ENCODE data around the gene XXYLT1. TPM values are rescaled to one million over a fixed set of nuclear protein-coding genes. Genes with fewer than 3 reads are reported as not detected.

Gene XXYLT1
- total and polyA plus RNA-seq, 7 donors: 2.5 to 13.8 (median 11.1) TPM

DNA sequence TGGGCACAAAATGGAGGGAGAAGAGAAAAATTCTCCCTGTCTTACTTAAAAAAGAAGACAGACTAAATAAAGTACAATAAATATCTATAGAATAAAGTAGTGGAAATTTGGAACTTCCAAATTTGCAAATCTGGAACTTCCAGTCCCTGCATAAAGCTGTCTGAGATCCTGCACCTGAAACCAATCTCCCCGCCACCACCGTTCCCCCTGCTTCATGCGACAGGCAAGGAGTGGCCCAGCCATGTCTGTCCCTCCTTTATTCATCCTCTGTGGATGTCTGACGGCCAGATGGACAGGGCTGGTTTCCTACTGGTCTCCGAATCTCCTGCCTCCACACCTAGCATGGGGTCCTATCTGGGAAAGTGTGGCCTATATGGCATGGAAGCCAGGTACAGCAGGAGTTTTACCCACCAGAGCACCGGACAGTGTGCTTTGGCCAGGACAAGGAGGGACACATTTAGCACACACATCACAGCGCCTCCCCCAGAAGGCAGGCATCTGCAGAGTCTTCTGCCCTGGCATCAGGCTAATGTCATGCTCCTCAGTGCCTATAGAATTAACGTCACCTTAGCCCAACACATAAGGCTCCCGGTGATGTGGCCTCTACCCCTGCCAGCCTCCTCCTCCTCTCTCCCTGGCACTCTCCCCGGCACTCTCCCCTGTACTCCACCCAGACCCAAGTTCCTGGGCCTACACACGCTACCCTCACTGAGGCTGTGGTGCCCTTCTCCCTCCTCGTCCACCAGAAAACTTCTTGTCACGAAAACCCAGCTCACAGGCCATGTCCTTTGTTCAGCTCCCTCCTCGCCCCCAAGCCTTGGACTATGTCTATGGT lies 170.8 kb downstream of the XXYLT1 start:
- no peak for TF ChIP-seq POLR2AphosphoS5 (IDR thresholded peaks at IDR 0.05)
- TF ChIP-seq, protein P1, sequence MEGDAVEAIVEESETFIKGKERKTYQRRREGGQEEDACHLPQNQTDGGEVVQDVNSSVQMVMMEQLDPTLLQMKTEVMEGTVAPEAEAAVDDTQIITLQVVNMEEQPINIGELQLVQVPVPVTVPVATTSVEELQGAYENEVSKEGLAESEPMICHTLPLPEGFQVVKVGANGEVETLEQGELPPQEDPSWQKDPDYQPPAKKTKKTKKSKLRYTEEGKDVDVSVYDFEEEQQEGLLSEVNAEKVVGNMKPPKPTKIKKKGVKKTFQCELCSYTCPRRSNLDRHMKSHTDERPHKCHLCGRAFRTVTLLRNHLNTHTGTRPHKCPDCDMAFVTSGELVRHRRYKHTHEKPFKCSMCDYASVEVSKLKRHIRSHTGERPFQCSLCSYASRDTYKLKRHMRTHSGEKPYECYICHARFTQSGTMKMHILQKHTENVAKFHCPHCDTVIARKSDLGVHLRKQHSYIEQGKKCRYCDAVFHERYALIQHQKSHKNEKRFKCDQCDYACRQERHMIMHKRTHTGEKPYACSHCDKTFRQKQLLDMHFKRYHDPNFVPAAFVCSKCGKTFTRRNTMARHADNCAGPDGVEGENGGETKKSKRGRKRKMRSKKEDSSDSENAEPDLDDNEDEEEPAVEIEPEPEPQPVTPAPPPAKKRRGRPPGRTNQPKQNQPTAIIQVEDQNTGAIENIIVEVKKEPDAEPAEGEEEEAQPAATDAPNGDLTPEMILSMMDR (IDR thresholded peaks at IDR 0.05): no peak
- no peak for TF ChIP-seq EP300 (IDR thresholded peaks at IDR 0.05)
- no peak for TF ChIP-seq POLR2A (IDR thresholded peaks at IDR 0.05)
- Histone ChIP-seq H3K4me3 (no peak overlapping the region), H3K27me3 (no peaks in the 10 kb centered on the region), H3K9me3 (no peaks in the 10 kb centered on the region), H3K36me3 (no peaks in the 10 kb centered on the region), H3K27ac (no peak overlapping the region), H3K4me1 (peaks cover 0 to 13% (median 6%) of the 10 kb centered on the region in 4 donors)
- 92 to 93% methylated on average over 14 of the region's 14 CpGs for WGBS, 2 donors
- intact Hi-C loops (cut with DNase I): loop anchor here (5.0 kb wide), 2 partner anchors 98 to 328 kb away; no protein-coding TSS in a partner anchor
- DNase-seq: no peak

DNA sequence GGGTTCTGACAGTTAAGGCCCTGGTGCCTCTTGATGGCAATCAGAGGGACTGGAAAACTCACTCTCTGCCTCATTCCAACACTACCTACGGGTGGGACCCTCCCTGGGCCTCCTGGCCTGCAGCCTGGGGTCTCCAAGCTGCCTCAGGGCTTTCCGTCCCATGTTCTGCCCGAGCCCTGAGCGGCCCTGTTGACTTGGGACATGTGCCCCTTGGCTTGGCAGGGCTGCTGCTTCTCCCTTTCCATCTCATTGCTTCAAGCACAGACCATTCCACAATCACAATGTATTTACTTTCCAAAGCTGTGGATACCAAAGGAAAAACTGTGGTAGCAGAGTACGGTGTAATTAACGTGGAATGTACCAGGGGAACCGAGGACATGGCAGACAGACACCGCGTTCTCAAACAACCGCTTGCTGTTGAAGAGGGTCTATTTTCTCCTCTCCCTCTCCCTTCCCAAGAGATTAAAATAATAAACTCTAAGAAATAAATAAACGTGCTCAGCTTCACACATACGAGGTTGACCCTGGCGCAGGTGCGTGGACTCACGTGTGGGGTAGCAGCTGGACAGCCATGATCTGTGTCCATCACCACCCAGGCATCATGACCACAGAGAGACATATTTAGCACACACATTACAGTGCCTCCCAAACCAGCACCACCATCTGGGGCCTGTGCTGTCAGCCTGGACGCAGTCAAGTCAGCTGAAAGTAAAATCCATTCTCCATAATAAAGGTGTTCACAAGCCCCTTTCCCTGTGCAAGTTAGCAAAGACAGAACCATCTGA lies 172.0 kb downstream of the XXYLT1 start:
- Histone ChIP-seq H3K4me1 (peaks cover 0 to 13% (median 6%) of the 10 kb centered on the region in 4 donors), H3K27me3 (no peaks in the 10 kb centered on the region), H3K27ac (no peak overlapping the region), H3K36me3 (no peaks in the 10 kb centered on the region), H3K4me3 (no peak overlapping the region), H3K9me3 (no peaks in the 10 kb centered on the region)
- no peak for DNase-seq
- TF ChIP-seq EP300 (IDR thresholded peaks at IDR 0.05) (no peak), POLR2AphosphoS5 (IDR thresholded peaks at IDR 0.05) (no peak), POLR2A (IDR thresholded peaks at IDR 0.05) (no peak)
- TF ChIP-seq, protein P1 (IDR thresholded peaks at IDR 0.05): no peak
- 91 to 95% methylated on average over 16 of the region's 16 CpGs for WGBS, 2 donors
- intact Hi-C loops (cut with DNase I): no loop called here

DNA sequence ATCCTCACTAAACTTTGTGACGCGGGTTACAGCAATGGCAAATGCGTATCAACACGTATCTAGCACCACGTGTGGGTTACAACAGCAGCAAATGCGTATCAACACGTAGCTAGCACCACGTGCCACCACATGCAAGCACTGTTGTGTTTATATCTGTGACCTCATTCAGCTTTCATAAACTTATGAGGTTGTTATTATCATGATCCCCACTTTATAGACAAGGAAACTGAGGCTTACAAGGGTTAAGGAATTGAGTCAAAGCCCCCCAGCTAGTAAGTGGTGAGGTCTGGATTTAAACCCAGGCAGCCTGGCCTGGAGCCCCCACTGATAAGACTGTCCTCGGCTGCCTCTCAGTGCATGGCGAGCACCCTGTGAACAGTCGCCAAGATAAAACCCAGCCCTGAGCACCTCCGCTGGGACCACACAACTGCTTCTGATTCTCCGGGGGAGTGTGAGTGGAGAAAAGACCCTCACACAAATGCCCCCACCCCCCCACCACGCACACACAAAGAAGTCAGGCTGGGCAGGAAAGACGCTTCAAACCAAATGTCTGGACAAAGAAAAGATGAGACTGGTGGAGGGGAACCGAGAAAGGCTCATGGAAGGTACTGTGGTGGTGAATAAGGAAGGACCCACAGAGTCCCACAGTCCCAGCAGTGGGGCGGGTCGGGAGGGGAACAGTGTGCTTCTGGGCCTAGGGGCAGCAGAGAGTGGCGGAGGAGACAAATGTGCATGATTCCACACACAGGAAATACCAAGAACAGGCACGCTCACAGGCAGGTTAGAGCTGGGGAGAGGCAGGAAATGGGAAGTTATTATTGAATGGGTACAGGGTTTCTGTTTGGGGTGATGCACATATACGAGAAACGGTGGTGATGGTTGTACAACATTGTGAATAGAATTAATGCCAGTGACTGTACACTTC lies 173.4 kb downstream of the XXYLT1 start:
- intact Hi-C loops (cut with DNase I): no loop called here
- Histone ChIP-seq H3K9me3 (no peaks in the 10 kb centered on the region), H3K36me3 (no peaks in the 10 kb centered on the region), H3K4me1 (peaks cover 0 to 7% (median 0%) of the 10 kb centered on the region in 4 donors), H3K27me3 (no peaks in the 10 kb centered on the region), H3K27ac (no peak overlapping the region), H3K4me3 (no peak overlapping the region)
- no peak for DNase-seq
- TF ChIP-seq POLR2AphosphoS5 (IDR thresholded peaks at IDR 0.05): no peak
- no peak for TF ChIP-seq EP300 (IDR thresholded peaks at IDR 0.05)
- TF ChIP-seq, protein P1 (IDR thresholded peaks at IDR 0.05): no peak
- TF ChIP-seq POLR2A (IDR thresholded peaks at IDR 0.05): no peak
- 81 to 84% methylated on average over 22 of the region's 22 CpGs for WGBS, 2 donors

DNA sequence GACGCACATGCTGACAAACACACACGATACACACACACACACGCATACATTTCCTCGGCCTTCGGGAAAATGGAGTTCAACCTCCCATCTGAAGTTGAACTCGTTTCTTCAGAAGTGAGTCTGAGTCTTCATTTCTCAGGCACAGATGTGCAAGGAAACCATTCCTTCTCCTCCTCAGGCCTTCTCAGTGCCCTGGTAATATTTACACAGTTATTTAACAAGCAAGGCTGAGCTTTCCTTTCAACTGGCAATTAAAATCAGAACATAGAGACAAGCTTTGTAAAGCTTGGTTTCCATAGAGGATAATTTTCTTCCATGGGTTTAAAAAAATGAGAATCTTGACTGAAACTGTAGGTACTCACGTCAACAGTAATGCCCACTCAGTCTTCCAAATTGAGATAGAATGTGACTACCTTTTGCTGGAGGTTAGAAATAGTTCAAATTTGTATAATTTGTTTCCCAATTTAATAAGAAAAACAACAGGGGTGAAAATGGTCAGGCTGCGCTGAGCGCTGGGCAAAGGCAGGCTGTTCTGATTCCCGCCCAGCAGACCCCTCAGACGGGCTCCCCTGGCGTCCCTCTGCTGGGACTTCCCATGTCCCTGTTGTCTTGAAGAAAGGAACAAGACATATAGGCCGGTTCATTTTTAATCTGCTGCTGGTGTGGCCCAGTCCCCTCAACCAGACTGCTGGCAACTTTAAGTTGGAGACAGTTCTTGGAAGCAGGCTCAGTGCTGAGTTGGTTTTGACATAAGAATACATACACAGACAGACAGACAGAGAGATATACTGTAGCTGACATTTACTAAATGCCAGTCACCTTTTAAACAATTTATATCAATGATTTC lies 174.3 kb downstream of the XXYLT1 start:
- no peak for DNase-seq
- H3K27ac ChIP-seq: no peak overlapping the region
- H3K27me3 ChIP-seq: no peaks in the 10 kb centered on the region
- 72 to 93% methylated on average over 13 of the region's 13 CpGs for WGBS, 2 donors
- no peaks in the 10 kb centered on the region for H3K9me3 ChIP-seq
- no peaks in the 10 kb centered on the region for H3K4me1 ChIP-seq
- H3K36me3 ChIP-seq: no peaks in the 10 kb centered on the region
- TF ChIP-seq POLR2A (IDR thresholded peaks at IDR 0.05) (no peak), EP300 (IDR thresholded peaks at IDR 0.05) (no peak), POLR2AphosphoS5 (IDR thresholded peaks at IDR 0.05) (no peak)
- TF ChIP-seq, protein P1 (IDR thresholded peaks at IDR 0.05): no peak
- intact Hi-C loops (cut with DNase I): no loop called here
- H3K4me3 ChIP-seq: no peak overlapping the region
